H1 (cell line): Measurements from ENCODE around the gene SOX10. TPM values are rescaled to one million over a fixed set of nuclear protein-coding genes. Genes with fewer than 3 reads are reported as not detected.

Experiments
- CTCF ChIA-PET: fragments of 300-600 bp; sonication (Branson Sonifier 250); formaldehyde crosslinking; loops from one replicate; lab custom pipeline; 2021; ENCODE audit not compliant: partially characterized antibody; lab: Charles Lee
- POLR2A ChIA-PET: fragments of 300-600 bp; sonication (Branson Sonifier 250); formaldehyde crosslinking; loops from one replicate; lab custom pipeline; 2021; ENCODE audit warnings: inconsistent platforms; ENCODE audit not compliant: partially characterized antibody; lab: Charles Lee
- DNase-seq, 2 experiments: peaks; one replicate each; pipeline versions ENCODE4 v3.0.0 to v3.0.0-alpha.2; 2010 to 2022; ENCODE audit warnings: low spot score in 2 of 2, low read depth in 1 of 2, mixed read lengths in 1 of 2
- FAIRE-seq: peaks from 2 replicates; lab custom pipeline; 2011; peaks lifted over from hg19 to GRCh38; lab: Jason Lieb, UNC
- H2AFZ ChIP-seq: 2 replicates; pipeline ENCODE4 v1.8.1; 2012; ENCODE audit warnings: low read length, inconsistent platforms
- H2AK5ac ChIP-seq: 2 replicates; pipeline ENCODE4 v1.6.1; 2013; ENCODE audit warnings: low read depth, low read length
- H2BK120ac ChIP-seq: replicated peaks from 2 replicates; pipeline ENCODE3; 2013; ENCODE audit warnings: low read depth, low read length, inconsistent platforms
- H2BK12ac ChIP-seq: 2 replicates; pipeline ENCODE4 v1.6.1; 2013; ENCODE audit warnings: low read depth, low read length
- H2BK15ac ChIP-seq: 2 replicates; pipeline ENCODE4 v1.6.1; 2013; ENCODE audit warnings: low read length
- H2BK20ac ChIP-seq: 2 replicates; pipeline ENCODE4 v1.6.1; 2013; ENCODE audit warnings: low read length
- H2BK5ac ChIP-seq: 2 replicates; pipeline ENCODE4 v1.6.1; 2013; ENCODE audit warnings: low read depth, low read length
- H3K14ac ChIP-seq: 2 replicates; pipeline ENCODE4 v1.6.1; 2013; ENCODE audit warnings: inconsistent platforms; ENCODE audit not compliant: insufficient read length
- H3K18ac ChIP-seq: 2 replicates; pipeline ENCODE4 v1.6.1; 2013; ENCODE audit warnings: low read length; ENCODE audit errors: extremely low read depth
- H3K23ac ChIP-seq: 2 replicates; pipeline ENCODE4 v1.6.1; 2013; ENCODE audit warnings: inconsistent platforms; ENCODE audit not compliant: insufficient read length
- H3K23me2 ChIP-seq: 2 replicates; pipeline ENCODE4 v1.6.1; 2013; ENCODE audit warnings: low read depth, low read length
- H3K27ac ChIP-seq: 2 replicates; pipeline ENCODE4 v1.6.1; 2011; ENCODE audit warnings: low read depth, low read length, inconsistent platforms
- H3K27me3 ChIP-seq, 4 experiments: replicated peaks in 1 of 4; 1 replicate in 1 of 4; 2 replicates in 3 of 4; pipeline versions ENCODE4 v1.6.1 to v1.8.1; 2011 to 2013; ENCODE audit warnings: low read length in 3 of 4, mild to moderate bottlenecking in 3 of 4, inconsistent platforms in 2 of 4, mixed read lengths in 2 of 4, moderate library complexity in 1 of 4; ENCODE audit not compliant: control insufficient read depth in 3 of 4, insufficient read depth in 3 of 4; ENCODE audit errors: extremely low read depth in 1 of 4
- H3K36me3 ChIP-seq, 4 experiments: 2 replicates each; pipeline versions ENCODE4 v1.6.1 to v1.8.1; 2011 to 2013; ENCODE audit warnings: mild to moderate bottlenecking in 4 of 4, low read length in 3 of 4, moderate library complexity in 2 of 4, control low read depth in 1 of 4, inconsistent platforms in 1 of 4; ENCODE audit not compliant: insufficient read depth in 4 of 4, control insufficient read depth in 2 of 4
- H3K4ac ChIP-seq: replicated peaks from 2 replicates; pipeline ENCODE3; 2013; ENCODE audit warnings: low read length, low read depth, mixed read lengths, inconsistent platforms; ENCODE audit not compliant: insufficient read length
- H3K4me1 ChIP-seq, 4 experiments: replicated peaks in 1 of 4; 1 replicate in 1 of 4; 2 replicates in 3 of 4; pipeline versions ENCODE4 v1.6.1 to v1.8.1; 2011 to 2013; ENCODE audit warnings: low read length in 3 of 4, inconsistent platforms in 2 of 4, mixed read lengths in 1 of 4; ENCODE audit not compliant: insufficient read depth in 4 of 4, control insufficient read depth in 3 of 4
- H3K4me2 ChIP-seq, 2 experiments: 2 replicates each; pipeline versions ENCODE4 v1.6.1 to v1.8.1; 2011 to 2013; ENCODE audit warnings: low read depth in 2 of 2, low read length in 2 of 2, control low read depth in 1 of 2, inconsistent platforms in 1 of 2, mild to moderate bottlenecking in 1 of 2; ENCODE audit not compliant: insufficient read depth in 1 of 2
- H3K4me3 ChIP-seq, 4 experiments: fragments of 200-600, 300-600 bp in 1 of 4; sonication (generic), shearing (Covaris generic), sonication (Bioruptor Twin) in 1 of 4; 2 replicates each; pipeline versions ENCODE4 v1.5.1 to v1.8.1; 2011 to 2016; ENCODE audit warnings: low read length in 4 of 4, low read depth in 3 of 4, control low read depth in 2 of 4, inconsistent platforms in 2 of 4, mild to moderate bottlenecking in 2 of 4, mixed read lengths in 1 of 4, moderate library complexity in 1 of 4; ENCODE audit not compliant: insufficient read depth in 2 of 4; ENCODE audit errors: extremely low read depth in 1 of 4
- H3K56ac ChIP-seq: replicated peaks from 2 replicates; pipeline ENCODE3; 2013; ENCODE audit warnings: low read depth, mild to moderate bottlenecking, mixed read lengths, low read length, inconsistent platforms; ENCODE audit not compliant: insufficient read length
- H3K79me1 ChIP-seq: 2 replicates; pipeline ENCODE4 v1.6.1; 2013; ENCODE audit warnings: low read depth, low read length, control low read depth
- H3K79me2 ChIP-seq, 2 experiments: 2 replicates each; pipeline versions ENCODE4 v1.6.1 to v1.8.1; 2012 to 2013; ENCODE audit warnings: low read length in 2 of 2, mild to moderate bottlenecking in 2 of 2, inconsistent platforms in 1 of 2; ENCODE audit not compliant: insufficient read depth in 2 of 2, control insufficient read depth in 1 of 2
- H3K9ac ChIP-seq, 4 experiments: replicated peaks in 1 of 4; 1 replicate in 1 of 4; 2 replicates in 3 of 4; pipeline versions ENCODE4 v1.6.1 to v1.8.1; 2011 to 2013; ENCODE audit warnings: low read depth in 3 of 4, low read length in 3 of 4, control low read depth in 2 of 4, mild to moderate bottlenecking in 2 of 4, moderate library complexity in 2 of 4, inconsistent platforms in 1 of 4; ENCODE audit errors: extremely low read depth in 1 of 4
- H3K9me3 ChIP-seq, 2 experiments: 2 replicates each; pipeline versions ENCODE4 v1.6.1 to v1.8.1; 2012 to 2013; ENCODE audit warnings: mild to moderate bottlenecking in 2 of 2, moderate library complexity in 2 of 2, control low read depth in 1 of 2, inconsistent platforms in 1 of 2, low read depth in 1 of 2, low read length in 1 of 2, mixed read lengths in 1 of 2; ENCODE audit not compliant: insufficient read depth in 2 of 2
- H4K20me1 ChIP-seq, 2 experiments: replicated peaks in 1 of 2; 2 replicates each; pipeline versions ENCODE3 to v1.8.1; 2011 to 2013; ENCODE audit warnings: inconsistent platforms in 2 of 2, low read length in 2 of 2, mild to moderate bottlenecking in 1 of 2; ENCODE audit not compliant: insufficient read depth in 2 of 2, control insufficient read depth in 1 of 2
- H4K5ac ChIP-seq: 2 replicates; pipeline ENCODE4 v1.6.1; 2013; ENCODE audit warnings: low read length, low read depth, mixed read lengths, inconsistent platforms; ENCODE audit not compliant: insufficient read length
- H4K8ac ChIP-seq: 2 replicates; pipeline ENCODE4 v1.8.0; 2013; ENCODE audit warnings: mild to moderate bottlenecking, moderate library complexity, low read length, inconsistent platforms; ENCODE audit not compliant: insufficient read depth; ENCODE audit errors: extremely low read depth
- H4K91ac ChIP-seq: replicated peaks from 2 replicates; pipeline ENCODE3; 2013; ENCODE audit warnings: low read length, mixed read lengths, inconsistent platforms; ENCODE audit not compliant: insufficient read length
- BCL11A ChIP-seq, 2 experiments: IDR thresholded peaks; one replicate each; pipeline ENCODE4 v1.6.1; 2011; ENCODE audit warnings: low read depth in 2 of 2, low read length in 2 of 2, mild to moderate bottlenecking in 2 of 2
- GABPA ChIP-seq: IDR thresholded peaks from 2 replicates; pipeline ENCODE4 v1.6.1; 2011; ENCODE audit warnings: mild to moderate bottlenecking, low read length, moderate library complexity, borderline replicate concordance; ENCODE audit not compliant: insufficient read depth
- SAP30 ChIP-seq: fragments of 300-600 bp; sonication (generic); IDR thresholded peaks from 2 replicates; pipeline ENCODE4 v1.7.1; 2012; ENCODE audit warnings: low read length, moderate library complexity, mild to moderate bottlenecking, inconsistent platforms; ENCODE audit not compliant: insufficient read depth, insufficient replicate concordance
- WGBS, 2 experiments: shearing (Covaris generic) in 1 of 2; methylation state at CpG; one replicate each; pipeline versions ENCODE4 v1.1.6 to v1.1.7; 2013 to 2015; ENCODE audit warnings: low lambda C conversion rate in 2 of 2, mixed read lengths in 2 of 2, inconsistent platforms in 1 of 2, low coverage in 1 of 2, missing lambda C conversion rate in 1 of 2; ENCODE audit not compliant: insufficient replicate concordance in 2 of 2, insufficient coverage in 1 of 2, insufficient read length in 1 of 2; ENCODE audit errors: extremely low coverage in 1 of 2, missing lambda C conversion rate in 1 of 2; 5-methylcytosine and 5-hydroxymethylcytosine counted together
- polyA plus RNA-seq, 7 experiments: library from polyadenylated mRNA; depleted of rRNA in 3 of 7; stranded (reverse) in 5 of 7; unstranded in 2 of 7; fragments of >200 nt in 5 of 7; fragments of 200-250 nt in 2 of 7; gene quantifications; 1 replicate in 5 of 7; 2 replicates in 1 of 7; 4 replicates in 1 of 7; pipeline versions ENCODE4 v1.2.1 to v1.2.3, GENCODE V29; 2011 to 2013; ENCODE audit warnings: missing spikeins in 2 of 7, mixed read lengths in 2 of 7
- total RNA-seq: library from RNA; stranded (reverse); fragmentation: NEBNext Ultra II Directional; extraction: Animal tissue kit (Norgen Biotek cat#: 25700); gene quantifications from 2 replicates; pipeline ENCODE4 v1.2.1, GENCODE V29; 2021

Gene SOX10
- total and polyA plus RNA-seq, 2 of the 8 experiments (the other 6 are each of a cell fraction or from before 2014, with no cell fraction given): 2.7 TPM

- Histone ChIP-seq H3K4ac (no peak overlapping the region), H3K23me2 (peaks cover 3% of the 10 kb centered on the region; the same call in 1 of the 2 replicates), H2BK5ac (peak overlapping the region; percentile 69; the same call in 1 of the 2 replicates), H3K4me3 (no peak overlapping the region), H3K27ac (no peak overlapping the region), H4K5ac (no peak overlapping the region), H3K14ac (no peak overlapping the region), H3K36me3 (no peaks in the 10 kb centered on the region), H2AFZ (no peak overlapping the region), H3K27me3 (peaks cover 0 to 8% (median under 1%) of the 10 kb centered on the region in 4 experiments; a peak in 1 of 7 replicates), H2BK15ac (no peak overlapping the region), H3K56ac (no peak overlapping the region), H4K20me1 (peaks cover 0 to 3% of the 10 kb centered on the region in 2 experiments), H3K9me3 (no peaks in the 10 kb centered on the region), H3K23ac (no peak overlapping the region), H3K4me1 (peaks cover 0 to 17% (median 5%) of the 10 kb centered on the region in 4 experiments; a peak in 5 of 7 replicates), H2AK5ac (peak overlapping the region; percentile 96; the same call in 1 of the 2 replicates), H2BK12ac (peak overlapping the region; percentile 90; the same call in 1 of the 2 replicates), H3K79me2 (no peaks in the 10 kb centered on the region), H3K79me1 (no peaks in the 10 kb centered on the region), H3K18ac (no peak overlapping the region), H2BK20ac (no peak overlapping the region; the same call in 1 of the 2 replicates), H4K91ac (peak overlapping the region; percentile 96), H3K4me2 (no peak overlapping the region), H3K9ac (no peak overlapping the region), H2BK120ac (no peak overlapping the region), H4K8ac (no peak overlapping the region)
- POLR2A ChIA-PET: interaction anchor here (2.0 kb wide), 1 partner anchor 13 kb away, joined by 7 read pairs; no protein-coding TSS in a partner anchor
- FAIRE-seq (no peak), DNase-seq (no peak)
- CTCF ChIA-PET: interaction anchor here (0.8 to 2.3 kb wide), 11 partner anchors 9 to 83 kb away, joined by 3 to 8 read pairs (median 4); partner anchors contain the start of gene BAIAP2L2
- TF ChIP-seq GABPA (no peak), SAP30 (no peak), BCL11A (IDR thresholded peaks at IDR 0.05; ENCODE audit: low read depth in 2 of 2, low read length in 2 of 2) (no peak)
- 94% methylated on average over 15 of the region's 15 CpGs; no CpG with 5 or more reads in 1 of the 2 experiments for WGBS, 2 experiments
These were observed 44.2 kb upstream of the SOX10 start for GRCh38 chr22:38028344-38029130.
